ENCODE results near the gene ENTREP1. TPM values are rescaled to one million over a fixed set of nuclear protein-coding genes. Genes with fewer than 3 reads are reported as not detected.
A peak's percentile ranks its signal among the peaks of the same experiment; 100 is the strongest.

The ENTREP1 gene
- total and polyA plus RNA-seq, 4 donors = 0.07 to 0.33 (median 0.12) TPM

DNA sequence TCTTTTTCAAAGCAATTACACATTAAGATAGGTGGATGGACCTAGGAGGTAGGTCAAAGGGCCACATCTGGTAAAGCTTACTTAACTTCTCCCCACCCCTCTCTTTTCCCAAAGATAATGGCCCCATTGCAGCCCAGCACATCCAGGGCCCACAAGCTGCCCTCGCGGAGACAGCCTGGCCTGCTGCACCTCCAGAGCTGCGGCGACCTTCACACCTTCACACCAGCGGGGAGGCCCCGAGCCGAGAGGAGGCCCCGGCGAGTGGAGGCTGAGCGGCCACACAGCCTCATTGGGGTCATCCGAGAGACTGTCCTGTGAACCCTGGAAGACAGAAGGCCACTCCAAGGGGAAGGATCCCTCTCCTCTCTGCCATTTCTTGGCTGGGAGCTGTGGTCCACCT is 66.5 kb downstream of the ENTREP1 start:
- 94% methylated on average over 11 of the region's 11 CpGs for WGBS
- no peak for DNase-seq (ENCODE audit: low spot score)

GRCh38 chr9:69391946-69392345 is 66.9 kb downstream of the ENTREP1 start:
- Histone ChIP-seq H3K27ac (ENCODE audit: low read depth in 1 of 2, low read length in 2 of 2) (no peak overlapping the region), H3K4me1 (ENCODE audit: control insufficient read depth in 4 of 4, insufficient read depth in 4 of 4, low read length in 3 of 4) (no peaks in the 10 kb centered on the region), H3K4me3 (ENCODE audit: low read depth in 1 of 3, low read length in 3 of 3) (no peak overlapping the region), H3K9me3 (ENCODE audit: control insufficient read depth in 4 of 4, low read length in 3 of 4) (no peaks in the 10 kb centered on the region), H3K27me3 (ENCODE audit: control insufficient read depth in 4 of 4, insufficient read depth in 4 of 4, low read length in 3 of 4) (no peaks in the 10 kb centered on the region), H3K9ac (ENCODE audit: low read depth in 1 of 2, low read length in 2 of 2) (no peak overlapping the region), H3K36me3 (ENCODE audit: control insufficient read depth in 4 of 4, insufficient read depth in 3 of 4, low read depth in 1 of 4, low read length in 3 of 4) (no peaks in the 10 kb centered on the region)
- no peak for DNase-seq (ENCODE audit: low spot score)
- WGBS = 66% methylated on average over 7 of the region's 7 CpGs
- TF ChIP-seq CTCF (IDR thresholded peaks at IDR 0.05; ENCODE audit: low read depth, low read length, missing input control) (no peak), NR2F2 (IDR thresholded peaks at IDR 0.05) (peak; percentile 16)

More for the DNA sequence above, 66.5 kb downstream of the ENTREP1 start:
- no peaks in the 10 kb centered on the region for H3K4me1 ChIP-seq (ENCODE audit: control insufficient read depth in 4 of 4, insufficient read depth in 4 of 4, low read length in 3 of 4)
- H3K27ac ChIP-seq (ENCODE audit: low read depth in 1 of 2, low read length in 2 of 2) = no peak overlapping the region
- no peaks in the 10 kb centered on the region for H3K36me3 ChIP-seq (ENCODE audit: control insufficient read depth in 4 of 4, insufficient read depth in 3 of 4, low read depth in 1 of 4, low read length in 3 of 4)
- H3K9me3 ChIP-seq (ENCODE audit: control insufficient read depth in 4 of 4, low read length in 3 of 4) = no peaks in the 10 kb centered on the region
- TF ChIP-seq RXRA (IDR thresholded peaks at IDR 0.05) = no peak
- TF ChIP-seq REST (IDR thresholded peaks at IDR 0.05) = no peak
- no peak for TF ChIP-seq JUND (IDR thresholded peaks at IDR 0.05)
- TF ChIP-seq CTCF (IDR thresholded peaks at IDR 0.05; ENCODE audit: low read depth, low read length, missing input control) = no peak
- TF ChIP-seq EGR1 (IDR thresholded peaks at IDR 0.05; ENCODE audit: low read depth in 2 of 2) = no peak
- TF ChIP-seq, protein P1, sequence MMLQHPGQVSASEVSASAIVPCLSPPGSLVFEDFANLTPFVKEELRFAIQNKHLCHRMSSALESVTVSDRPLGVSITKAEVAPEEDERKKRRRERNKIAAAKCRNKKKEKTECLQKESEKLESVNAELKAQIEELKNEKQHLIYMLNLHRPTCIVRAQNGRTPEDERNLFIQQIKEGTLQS (IDR thresholded peaks at IDR 0.05) = no peak
- no peak for TF ChIP-seq GABPA (IDR thresholded peaks at IDR 0.05 in 1 of 2, conservative IDR thresholded peaks at IDR 0.05 in 1 of 2)
- TF ChIP-seq HNF4A (conservative IDR thresholded peaks at IDR 0.05) = no peak
- TF ChIP-seq TAF1 (conservative IDR thresholded peaks at IDR 0.05) = no peak
- TF ChIP-seq FOXA1 (IDR thresholded peaks at IDR 0.05) = no peak
- no peak for TF ChIP-seq SP1 (IDR thresholded peaks at IDR 0.05)
- TF ChIP-seq FOXA2 (IDR thresholded peaks at IDR 0.05) = no peak
- no peak for TF ChIP-seq HNF4G (IDR thresholded peaks at IDR 0.05)
- TF ChIP-seq YY1 (IDR thresholded peaks at IDR 0.05) = no peak
- TF ChIP-seq NR2F2 (IDR thresholded peaks at IDR 0.05) = no peak
- H3K4me3 ChIP-seq (ENCODE audit: low read depth in 1 of 3, low read length in 3 of 3) = no peak overlapping the region
- H3K9ac ChIP-seq (ENCODE audit: low read depth in 1 of 2, low read length in 2 of 2) = no peak overlapping the region
- H3K27me3 ChIP-seq (ENCODE audit: control insufficient read depth in 4 of 4, insufficient read depth in 4 of 4, low read length in 3 of 4) = no peaks in the 10 kb centered on the region
